Neural cell (in vitro differentiated cells): ENCODE measurements around the gene ACE. TPM values are rescaled to one million over a fixed set of nuclear protein-coding genes. Genes with fewer than 3 reads are reported as not detected.

Experiments
- H2AFZ ChIP-seq: fragments of 200-600, 300-800 bp; sonication (generic), shearing (Covaris generic); 2 replicates; pipeline ENCODE4 v1.6.0; 2014; ENCODE audit warnings: low read depth, mild to moderate bottlenecking, antibody characterized with exemption, low read length, moderate library complexity
- H3F3A ChIP-seq: fragments of 200-600 bp; shearing (Covaris generic); 2 replicates; pipeline ENCODE4 v1.6.1; 2016; ENCODE audit warnings: mild to moderate bottlenecking, moderate library complexity, mixed read lengths, antibody characterized with exemption, low read length; ENCODE audit not compliant: insufficient read depth, poor library complexity, severe bottlenecking
- H3K27ac ChIP-seq: fragments of 200-600, 300-800 bp; sonication (generic), shearing (Covaris generic); 2 replicates; pipeline ENCODE4 v1.5.1; 2014; ENCODE audit warnings: mild to moderate bottlenecking, low read length, moderate library complexity
- H3K27me3 ChIP-seq: fragments of 300-800, 200-600 bp; sonication (generic), shearing (Covaris generic); 2 replicates; pipeline ENCODE4 v1.6.0; 2014; ENCODE audit warnings: mild to moderate bottlenecking, low read depth, low read length, moderate library complexity; ENCODE audit not compliant: insufficient read depth
- H3K36me3 ChIP-seq: fragments of 300-800, 200-600 bp; sonication (generic), shearing (Covaris generic); 2 replicates; pipeline ENCODE4 v1.5.1; 2014; ENCODE audit warnings: mild to moderate bottlenecking, antibody characterized with exemption, low read length, moderate library complexity; ENCODE audit not compliant: insufficient read depth
- H3K4me2 ChIP-seq: fragments of 300-800, 200-600 bp; sonication (generic), shearing (Covaris generic); 2 replicates; pipeline ENCODE4 v1.6.0; 2014; ENCODE audit warnings: mild to moderate bottlenecking, low read length
- H3K4me3 ChIP-seq: fragments of 300-800, 200-600 bp; sonication (generic), shearing (Covaris generic); 2 replicates; pipeline ENCODE4 v1.5.1; 2014; ENCODE audit warnings: mild to moderate bottlenecking, low read length, moderate library complexity
- H3K79me2 ChIP-seq: fragments of 200-600 bp; shearing (Covaris generic); replicated peaks from 2 replicates; pipeline ENCODE4 v1.6.0; 2014; ENCODE audit warnings: mild to moderate bottlenecking, low read length, moderate library complexity; ENCODE audit not compliant: insufficient read depth
- H3K9ac ChIP-seq: fragments of 300-800, 200-600 bp; sonication (generic), shearing (Covaris generic); 2 replicates; pipeline ENCODE4 v1.6.1; 2016; ENCODE audit warnings: mild to moderate bottlenecking, low read length, mixed read lengths
- H3K9me2 ChIP-seq: fragments of 200-600 bp; shearing (Covaris generic); 2 replicates; pipeline ENCODE4 v1.6.1; 2016; ENCODE audit warnings: mild to moderate bottlenecking, low read length, mixed read lengths; ENCODE audit not compliant: insufficient read depth
- H3K9me3 ChIP-seq: fragments of 200-600, 300-800 bp; sonication (generic), shearing (Covaris generic); 2 replicates; pipeline ENCODE4 v1.6.1; 2016; ENCODE audit warnings: mild to moderate bottlenecking, mixed run types, low read length, moderate library complexity, mixed read lengths
- H4K20me1 ChIP-seq: fragments of 200-600 bp; shearing (Covaris generic); 2 replicates; pipeline ENCODE4 v1.6.1; 2016; ENCODE audit warnings: mild to moderate bottlenecking, mixed run types; ENCODE audit not compliant: insufficient read depth
- CTCF ChIP-seq: fragments of 450-650 bp; IDR thresholded peaks from 2 replicates; pipeline ENCODE4 v1.5.1; 2014; ENCODE audit warnings: antibody characterized with exemption, mild to moderate bottlenecking, moderate library complexity; ENCODE audit not compliant: poor library complexity, severe bottlenecking
- EP300 ChIP-seq: fragments of 450-650 bp; conservative IDR thresholded peaks from 2 replicates; pipeline ENCODE4 v1.6.1; 2014; ENCODE audit warnings: antibody characterized with exemption, mild to moderate bottlenecking, moderate library complexity; ENCODE audit not compliant: poor library complexity, severe bottlenecking
- EZH2 ChIP-seq: fragments of 200-600, 300-800 bp; shearing (Covaris generic), sonication (generic); IDR thresholded peaks from 2 replicates; pipeline ENCODE4 v1.6.1; 2014; ENCODE audit warnings: antibody characterized with exemption, low read length, borderline replicate concordance, mild to moderate bottlenecking; ENCODE audit not compliant: insufficient read depth, poor library complexity, severe bottlenecking
- MXI1 ChIP-seq: fragments of 450-650 bp; conservative IDR thresholded peaks from 2 replicates; pipeline ENCODE4 v1.6.1; 2014; ENCODE audit warnings: antibody characterized with exemption, mild to moderate bottlenecking; ENCODE audit not compliant: poor library complexity, severe bottlenecking
- POLR2AphosphoS5 ChIP-seq: IDR thresholded peaks from 2 replicates; pipeline ENCODE4 v1.6.1; 2012
- RAD21 ChIP-seq: fragments of 450-650 bp; conservative IDR thresholded peaks from 2 replicates; pipeline ENCODE4 v1.6.1; 2014; ENCODE audit warnings: antibody characterized with exemption, mild to moderate bottlenecking, moderate library complexity
- REST ChIP-seq: IDR thresholded peaks from 2 replicates; pipeline ENCODE4 v1.6.1; 2012; ENCODE audit warnings: borderline replicate concordance
- SMC3 ChIP-seq: fragments of 450-650 bp; conservative IDR thresholded peaks from 2 replicates; pipeline ENCODE4 v1.6.1; 2014; ENCODE audit warnings: antibody characterized with exemption, mild to moderate bottlenecking, moderate library complexity; ENCODE audit not compliant: poor library complexity
- TAF1 ChIP-seq: IDR thresholded peaks from 2 replicates; pipeline ENCODE4 v1.6.1; 2012; ENCODE audit warnings: low read depth
- polyA plus RNA-seq: library from polyadenylated mRNA; depleted of rRNA; stranded (reverse); fragments of >200 nt; gene quantifications from 2 replicates; pipeline ENCODE4 v1.2.3, GENCODE V29; 2014

Gene ACE
- polyA plus RNA-seq, 1 donor from 2014 or later: 1.5 TPM

GRCh38 chr17:63480192-63480784, 3.4 kb downstream of the ACE start:
- Histone ChIP-seq H3K9me2 (no peaks in the 10 kb centered on the region), H3K27ac (no peak overlapping the region), H3K9me3 (no peaks in the 10 kb centered on the region), H3K79me2 (no peaks in the 10 kb centered on the region), H3F3A (no peaks in the 10 kb centered on the region), H3K36me3 (no peaks in the 10 kb centered on the region), H3K27me3 (peaks cover 36% of the 10 kb centered on the region), H3K4me2 (no peak overlapping the region), H3K4me3 (no peak overlapping the region), H4K20me1 (no peaks in the 10 kb centered on the region), H3K9ac (no peak overlapping the region), H2AFZ (no peak overlapping the region)
- TF ChIP-seq RAD21 (no peak), EP300 (no peak), TAF1 (no peak), SMC3 (no peak)

GRCh38 chr17:63480826-63481487, 4.1 kb downstream of the ACE start:
- no peak overlapping the region for H3K27ac ChIP-seq
- no peaks in the 10 kb centered on the region for H3K9me2 ChIP-seq
- no peaks in the 10 kb centered on the region for H3K36me3 ChIP-seq
- TF ChIP-seq EP300 (no peak), REST (no peak), POLR2AphosphoS5 (no peak), TAF1 (no peak), MXI1 (no peak), SMC3 (no peak), CTCF (no peak), RAD21 (no peak), EZH2 (no peak)
- no peaks in the 10 kb centered on the region for H3F3A ChIP-seq
- H3K4me3 ChIP-seq: no peak overlapping the region
- no peaks in the 10 kb centered on the region for H3K79me2 ChIP-seq
- no peaks in the 10 kb centered on the region for H4K20me1 ChIP-seq
- no peaks in the 10 kb centered on the region for H3K9me3 ChIP-seq
- no peak overlapping the region for H3K9ac ChIP-seq
- no peak overlapping the region for H2AFZ ChIP-seq
- peaks cover 29% of the 10 kb centered on the region for H3K27me3 ChIP-seq
- no peak overlapping the region for H3K4me2 ChIP-seq
